Liver (tissue), 3 donors: Measurements from ENCODE around the gene GDPD5.

Source experiments
- GABPA ChIP-seq, 2 donors: IDR thresholded peaks in 1 of 2; conservative IDR thresholded peaks in 1 of 2; 2 replicates each; pipeline ENCODE4 v1.6.1; 2016; ENCODE audit warnings: antibody characterized with exemption in 2 of 2, mild to moderate bottlenecking in 1 of 2, moderate library complexity in 1 of 2
- RAD21 ChIP-seq, 2 donors: IDR thresholded peaks; 2 replicates each; pipeline ENCODE4 v1.6.1; 2016; ENCODE audit warnings: antibody characterized with exemption in 2 of 2, mild to moderate bottlenecking in 2 of 2
- SP1 ChIP-seq: IDR thresholded peaks from 2 replicates; pipeline ENCODE4 v1.6.1; 2018; ENCODE audit warnings: antibody characterized with exemption, mild to moderate bottlenecking
- TAF1 ChIP-seq: conservative IDR thresholded peaks from 2 replicates; pipeline ENCODE4 v1.6.1; 2016; ENCODE audit warnings: antibody characterized with exemption, mild to moderate bottlenecking
- TF ChIP-seq, protein P1 (sequence below): fragments of 150-350 bp; IDR thresholded peaks from 2 replicates; pipeline ENCODE4 v1.5.1; 2017; ENCODE audit warnings: improper control_type of control experiment, low read depth, low read length; ENCODE audit not compliant: missing input control
- TF ChIP-seq, protein P2 (sequence below): IDR thresholded peaks from 2 replicates; pipeline ENCODE4 v1.6.1; 2016; ENCODE audit warnings: antibody characterized with exemption
- TF ChIP-seq, protein P3 (sequence below): IDR thresholded peaks from 2 replicates; pipeline ENCODE4 v1.6.1; 2016; ENCODE audit warnings: antibody characterized with exemption, mild to moderate bottlenecking
- donor health status: healthy.
- donor health status: healthy.

DNA sequence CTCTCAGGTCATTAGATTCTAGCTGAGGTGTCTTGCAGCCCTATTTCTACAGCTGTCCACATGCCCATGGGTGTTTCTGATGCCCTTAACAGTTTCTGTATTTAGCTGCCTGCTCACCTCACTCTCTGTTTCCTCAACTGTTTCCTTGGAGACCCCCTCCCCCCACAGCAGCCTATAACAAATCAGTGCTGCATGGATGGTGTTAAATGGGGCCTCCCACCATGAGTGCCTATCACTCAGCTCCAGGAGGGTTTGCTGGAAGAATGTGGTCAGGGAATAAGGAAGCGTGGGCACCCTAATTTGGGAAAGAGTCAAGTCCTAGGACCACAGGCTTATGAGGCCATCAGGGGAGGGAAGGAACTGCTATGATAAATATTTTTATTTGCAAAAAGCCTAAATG lies 101.3 kb downstream of the GDPD5 start:
- TF ChIP-seq, protein P1, sequence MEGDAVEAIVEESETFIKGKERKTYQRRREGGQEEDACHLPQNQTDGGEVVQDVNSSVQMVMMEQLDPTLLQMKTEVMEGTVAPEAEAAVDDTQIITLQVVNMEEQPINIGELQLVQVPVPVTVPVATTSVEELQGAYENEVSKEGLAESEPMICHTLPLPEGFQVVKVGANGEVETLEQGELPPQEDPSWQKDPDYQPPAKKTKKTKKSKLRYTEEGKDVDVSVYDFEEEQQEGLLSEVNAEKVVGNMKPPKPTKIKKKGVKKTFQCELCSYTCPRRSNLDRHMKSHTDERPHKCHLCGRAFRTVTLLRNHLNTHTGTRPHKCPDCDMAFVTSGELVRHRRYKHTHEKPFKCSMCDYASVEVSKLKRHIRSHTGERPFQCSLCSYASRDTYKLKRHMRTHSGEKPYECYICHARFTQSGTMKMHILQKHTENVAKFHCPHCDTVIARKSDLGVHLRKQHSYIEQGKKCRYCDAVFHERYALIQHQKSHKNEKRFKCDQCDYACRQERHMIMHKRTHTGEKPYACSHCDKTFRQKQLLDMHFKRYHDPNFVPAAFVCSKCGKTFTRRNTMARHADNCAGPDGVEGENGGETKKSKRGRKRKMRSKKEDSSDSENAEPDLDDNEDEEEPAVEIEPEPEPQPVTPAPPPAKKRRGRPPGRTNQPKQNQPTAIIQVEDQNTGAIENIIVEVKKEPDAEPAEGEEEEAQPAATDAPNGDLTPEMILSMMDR = no peak
- TF ChIP-seq TAF1 (no peak), SP1 (no peak), GABPA (IDR thresholded peaks at IDR 0.05 in 1 of 2, conservative IDR thresholded peaks at IDR 0.05 in 1 of 2) (no peak), RAD21 (IDR thresholded peaks at IDR 0.05) (no peak)
- TF ChIP-seq, protein P2, sequence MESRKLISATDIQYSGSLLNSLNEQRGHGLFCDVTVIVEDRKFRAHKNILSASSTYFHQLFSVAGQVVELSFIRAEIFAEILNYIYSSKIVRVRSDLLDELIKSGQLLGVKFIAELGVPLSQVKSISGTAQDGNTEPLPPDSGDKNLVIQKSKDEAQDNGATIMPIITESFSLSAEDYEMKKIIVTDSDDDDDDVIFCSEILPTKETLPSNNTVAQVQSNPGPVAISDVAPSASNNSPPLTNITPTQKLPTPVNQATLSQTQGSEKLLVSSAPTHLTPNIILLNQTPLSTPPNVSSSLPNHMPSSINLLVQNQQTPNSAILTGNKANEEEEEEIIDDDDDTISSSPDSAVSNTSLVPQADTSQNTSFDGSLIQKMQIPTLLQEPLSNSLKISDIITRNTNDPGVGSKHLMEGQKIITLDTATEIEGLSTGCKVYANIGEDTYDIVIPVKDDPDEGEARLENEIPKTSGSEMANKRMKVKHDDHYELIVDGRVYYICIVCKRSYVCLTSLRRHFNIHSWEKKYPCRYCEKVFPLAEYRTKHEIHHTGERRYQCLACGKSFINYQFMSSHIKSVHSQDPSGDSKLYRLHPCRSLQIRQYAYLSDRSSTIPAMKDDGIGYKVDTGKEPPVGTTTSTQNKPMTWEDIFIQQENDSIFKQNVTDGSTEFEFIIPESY = no peak
- TF ChIP-seq, protein P3, sequence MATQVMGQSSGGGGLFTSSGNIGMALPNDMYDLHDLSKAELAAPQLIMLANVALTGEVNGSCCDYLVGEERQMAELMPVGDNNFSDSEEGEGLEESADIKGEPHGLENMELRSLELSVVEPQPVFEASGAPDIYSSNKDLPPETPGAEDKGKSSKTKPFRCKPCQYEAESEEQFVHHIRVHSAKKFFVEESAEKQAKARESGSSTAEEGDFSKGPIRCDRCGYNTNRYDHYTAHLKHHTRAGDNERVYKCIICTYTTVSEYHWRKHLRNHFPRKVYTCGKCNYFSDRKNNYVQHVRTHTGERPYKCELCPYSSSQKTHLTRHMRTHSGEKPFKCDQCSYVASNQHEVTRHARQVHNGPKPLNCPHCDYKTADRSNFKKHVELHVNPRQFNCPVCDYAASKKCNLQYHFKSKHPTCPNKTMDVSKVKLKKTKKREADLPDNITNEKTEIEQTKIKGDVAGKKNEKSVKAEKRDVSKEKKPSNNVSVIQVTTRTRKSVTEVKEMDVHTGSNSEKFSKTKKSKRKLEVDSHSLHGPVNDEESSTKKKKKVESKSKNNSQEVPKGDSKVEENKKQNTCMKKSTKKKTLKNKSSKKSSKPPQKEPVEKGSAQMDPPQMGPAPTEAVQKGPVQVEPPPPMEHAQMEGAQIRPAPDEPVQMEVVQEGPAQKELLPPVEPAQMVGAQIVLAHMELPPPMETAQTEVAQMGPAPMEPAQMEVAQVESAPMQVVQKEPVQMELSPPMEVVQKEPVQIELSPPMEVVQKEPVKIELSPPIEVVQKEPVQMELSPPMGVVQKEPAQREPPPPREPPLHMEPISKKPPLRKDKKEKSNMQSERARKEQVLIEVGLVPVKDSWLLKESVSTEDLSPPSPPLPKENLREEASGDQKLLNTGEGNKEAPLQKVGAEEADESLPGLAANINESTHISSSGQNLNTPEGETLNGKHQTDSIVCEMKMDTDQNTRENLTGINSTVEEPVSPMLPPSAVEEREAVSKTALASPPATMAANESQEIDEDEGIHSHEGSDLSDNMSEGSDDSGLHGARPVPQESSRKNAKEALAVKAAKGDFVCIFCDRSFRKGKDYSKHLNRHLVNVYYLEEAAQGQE = no peak
